ENCODE measurements around the gene ARHGAP35.
"Not testable (repeated sequence)": the region's sequence is repeated elsewhere in the genome, so short reads cannot be mapped to it uniquely, and the experiment has no call there.

Gene ARHGAP35

DNA sequence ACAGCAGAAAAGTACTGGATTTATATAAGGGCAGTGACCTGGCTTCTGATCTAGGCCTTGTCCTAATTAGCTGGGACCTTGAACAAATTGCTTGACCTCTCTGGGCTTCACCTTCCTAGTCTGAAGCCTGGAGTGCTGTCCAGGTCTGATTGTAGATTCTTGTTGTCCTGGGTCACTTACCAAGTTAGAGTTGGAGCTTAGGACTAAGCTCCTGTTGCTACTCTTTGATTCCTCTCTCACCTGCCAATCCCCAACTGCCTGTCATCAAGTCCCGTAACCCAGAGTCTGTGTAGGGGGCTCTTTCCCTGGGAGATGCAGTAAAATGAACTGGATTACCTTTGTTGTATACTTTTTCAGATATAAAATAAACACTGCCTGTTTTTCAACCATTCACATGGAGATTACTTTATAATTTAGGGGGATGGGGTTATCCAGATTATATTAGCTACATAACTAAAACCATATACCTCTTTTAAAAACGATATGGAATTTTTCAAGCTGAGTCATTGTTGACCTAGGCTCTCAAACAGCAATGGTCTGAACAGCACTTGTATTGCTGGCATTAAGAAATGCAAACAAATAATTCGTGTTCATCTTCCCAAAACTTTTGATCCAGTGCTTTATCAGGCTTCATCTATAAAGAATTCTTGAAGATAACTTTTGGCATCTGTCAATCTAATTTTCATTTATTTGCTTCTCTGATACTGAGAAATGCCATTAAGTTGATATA, 5.8 kb downstream of the ARHGAP35 start:
- in situ Hi-C loops (cut with HindIII; ENCODE audit: low sequenced_read_pairs) = no loop called here

DNA sequence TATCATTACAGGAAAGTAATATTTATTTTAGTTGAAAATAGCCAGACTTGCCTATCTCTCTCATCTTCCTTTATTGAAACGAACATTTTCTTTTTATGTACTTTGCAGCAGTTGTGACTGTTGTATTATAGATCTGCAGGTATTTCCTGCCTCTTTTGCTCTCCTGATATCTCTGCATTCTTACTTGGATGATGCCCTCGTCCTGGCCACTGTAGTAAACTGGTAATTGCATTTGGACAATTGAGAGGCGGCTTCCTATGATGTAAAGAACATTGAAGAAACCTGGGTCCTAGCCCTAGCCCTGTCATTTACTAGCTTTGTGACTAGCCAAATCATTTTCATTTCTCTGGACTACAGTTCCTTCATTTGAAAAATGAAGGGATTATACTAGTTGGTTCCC, 6.4 kb downstream of the ARHGAP35 start:
- in situ Hi-C loops (cut with HindIII; ENCODE audit: low sequenced_read_pairs) = no loop called here

DNA sequence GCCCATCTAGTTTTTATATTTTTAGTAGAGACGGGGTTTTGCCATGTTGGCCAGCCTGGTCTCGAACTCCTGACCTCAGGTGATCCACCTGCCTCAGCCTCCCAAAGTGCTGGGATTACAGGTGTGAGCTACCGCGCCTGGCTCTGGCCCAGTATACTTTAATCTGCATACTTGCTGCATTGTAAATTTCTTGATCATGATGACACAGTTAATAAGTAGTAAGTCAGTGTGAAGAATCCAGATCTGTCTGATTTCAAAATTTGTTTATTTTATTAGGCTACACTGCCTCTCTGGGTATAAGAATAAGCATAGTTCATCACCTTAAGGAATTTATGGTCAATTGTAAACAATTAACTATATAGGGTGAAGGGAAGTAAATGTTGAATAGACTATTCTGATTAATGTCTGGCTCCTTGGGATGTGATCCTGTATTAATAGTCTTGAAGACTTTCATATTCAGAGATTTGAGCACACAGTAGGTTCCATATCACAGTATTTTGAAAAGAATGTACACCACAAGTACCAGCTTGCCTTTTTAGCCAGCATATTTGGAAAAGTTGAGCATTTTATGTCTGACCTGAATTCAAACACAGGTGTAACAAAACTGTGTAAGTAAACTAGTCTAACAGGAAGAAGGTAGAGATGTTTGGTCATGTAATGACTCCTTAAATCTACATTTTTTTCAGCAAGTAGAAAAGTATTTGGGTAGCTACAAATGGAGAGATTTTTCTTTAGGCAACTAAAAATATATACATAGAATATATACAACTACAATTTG, 7.4 kb downstream of the ARHGAP35 start:
- in situ Hi-C loops (cut with HindIII; ENCODE audit: low sequenced_read_pairs) = no loop called here

DNA sequence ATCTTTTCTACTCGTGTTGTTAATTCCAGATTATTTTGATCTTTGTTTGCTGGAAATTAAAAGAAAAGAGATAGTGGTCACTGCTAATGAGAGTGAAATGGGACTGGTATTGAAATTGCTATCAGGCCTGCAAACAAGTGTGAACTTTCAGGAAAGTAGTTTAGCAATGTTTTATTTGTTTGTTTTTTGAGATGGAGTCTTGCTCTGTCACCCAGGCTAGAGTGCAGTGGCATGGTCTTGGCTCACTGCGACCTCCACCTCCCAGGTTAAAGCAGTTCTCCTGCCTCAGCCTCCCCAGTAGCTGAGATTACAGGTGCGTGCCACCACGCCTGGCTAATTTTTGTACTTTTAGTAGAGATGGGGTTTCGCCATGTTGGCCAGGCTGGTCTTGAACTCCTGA, 10.4 kb downstream of the ARHGAP35 start:
- in situ Hi-C loops (cut with HindIII; ENCODE audit: low sequenced_read_pairs) = not testable (repeated sequence)

DNA sequence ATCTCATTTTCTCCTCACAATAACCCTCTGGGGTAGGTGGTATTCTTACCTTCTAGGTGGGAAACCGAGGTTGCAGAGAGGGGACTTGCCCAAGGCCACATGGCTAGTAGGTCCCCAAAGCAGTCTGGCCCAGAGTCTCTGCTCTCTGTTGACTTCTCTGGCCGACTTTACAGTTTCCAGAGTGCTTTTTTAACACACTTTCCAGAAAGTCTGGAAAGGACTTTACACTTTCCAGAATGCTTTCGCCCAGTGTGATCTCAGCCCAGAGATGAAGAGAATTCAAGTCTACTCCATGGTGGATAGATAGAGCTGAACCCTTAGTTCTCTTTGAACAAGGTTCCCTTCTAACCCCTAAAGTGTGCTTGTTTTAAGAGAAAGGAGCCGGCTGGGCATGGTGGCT, 12.2 kb downstream of the ARHGAP35 start:
- in situ Hi-C loops (cut with HindIII; ENCODE audit: low sequenced_read_pairs) = no loop called here

DNA sequence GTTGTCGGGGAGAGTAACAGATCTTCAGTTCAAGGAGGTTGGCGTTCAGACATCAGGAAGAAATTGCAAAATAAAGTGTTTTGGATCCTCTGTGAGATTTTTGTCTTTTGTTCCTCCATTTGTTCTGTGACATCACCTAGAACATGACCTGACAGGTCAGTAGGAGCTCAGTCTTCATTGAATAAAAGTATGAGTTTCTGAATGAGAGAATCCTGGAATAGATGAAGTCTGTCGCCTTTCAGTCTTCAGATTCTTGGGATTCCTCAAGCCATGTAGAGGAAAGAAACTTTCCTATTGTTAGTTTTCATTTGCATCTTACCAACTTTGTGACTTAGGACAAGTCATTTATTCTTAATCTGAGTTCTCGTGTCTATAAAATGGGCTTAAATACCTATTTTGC, 14.4 kb downstream of the ARHGAP35 start:
- in situ Hi-C loops (cut with HindIII; ENCODE audit: low sequenced_read_pairs) = no loop called here

DNA sequence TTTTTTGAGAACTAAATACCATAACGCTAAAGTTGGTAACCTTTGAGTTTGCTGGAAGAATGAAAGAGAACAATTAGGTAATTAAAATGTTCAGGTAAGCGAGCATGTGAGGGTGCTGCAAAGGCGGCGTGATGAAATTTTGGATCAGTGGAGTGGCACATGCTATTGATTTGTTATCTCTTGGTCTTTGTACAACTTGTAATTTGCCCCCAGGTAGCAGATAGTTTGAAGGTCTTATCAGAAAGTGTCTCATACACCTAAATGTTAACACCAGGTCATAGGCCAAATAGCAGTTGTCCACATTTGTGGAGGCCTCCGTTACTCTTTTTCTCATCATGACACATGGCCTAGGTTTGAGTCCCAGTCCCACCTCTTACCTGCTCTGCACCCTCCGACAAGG, 14.9 kb downstream of the ARHGAP35 start:
- in situ Hi-C loops (cut with HindIII; ENCODE audit: low sequenced_read_pairs) = no loop called here

DNA sequence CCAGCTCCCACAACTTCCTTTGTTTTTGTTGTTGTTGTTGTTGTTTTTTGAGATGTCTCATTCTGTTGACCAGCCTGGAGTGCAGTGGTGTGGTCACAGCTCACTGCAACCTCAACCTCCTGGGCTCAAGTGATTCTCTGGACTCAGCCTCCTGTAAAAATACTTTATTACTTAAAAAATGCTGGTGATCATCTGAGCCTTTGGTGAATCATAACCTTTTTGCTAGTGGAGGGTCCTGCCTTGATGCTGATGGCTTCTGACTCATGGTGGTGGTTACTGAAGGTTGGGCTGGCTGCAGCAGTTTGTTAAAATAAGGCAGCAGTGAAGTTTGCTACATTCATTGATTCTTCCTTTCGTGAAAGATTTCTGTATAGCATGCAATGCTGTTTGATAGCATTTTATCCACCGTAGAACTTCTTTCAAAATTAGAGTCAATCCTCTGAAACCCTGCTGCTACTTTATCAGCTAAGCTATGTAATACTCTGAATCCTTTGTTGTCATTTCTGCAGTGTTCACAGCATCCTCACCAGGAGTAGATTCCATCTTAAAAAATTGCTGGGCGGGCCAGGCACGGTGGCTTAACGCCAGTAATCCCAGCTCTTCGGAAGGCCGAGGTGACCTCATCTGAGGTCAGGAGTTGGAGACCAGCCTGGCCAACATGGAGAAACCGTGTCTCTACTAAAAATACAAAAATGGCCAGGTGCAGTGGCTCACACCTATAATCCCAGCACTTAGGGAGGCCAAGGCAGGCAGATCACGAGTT, 18.0 kb downstream of the ARHGAP35 start:
- in situ Hi-C loops (cut with HindIII; ENCODE audit: low sequenced_read_pairs) = no loop called here

DNA sequence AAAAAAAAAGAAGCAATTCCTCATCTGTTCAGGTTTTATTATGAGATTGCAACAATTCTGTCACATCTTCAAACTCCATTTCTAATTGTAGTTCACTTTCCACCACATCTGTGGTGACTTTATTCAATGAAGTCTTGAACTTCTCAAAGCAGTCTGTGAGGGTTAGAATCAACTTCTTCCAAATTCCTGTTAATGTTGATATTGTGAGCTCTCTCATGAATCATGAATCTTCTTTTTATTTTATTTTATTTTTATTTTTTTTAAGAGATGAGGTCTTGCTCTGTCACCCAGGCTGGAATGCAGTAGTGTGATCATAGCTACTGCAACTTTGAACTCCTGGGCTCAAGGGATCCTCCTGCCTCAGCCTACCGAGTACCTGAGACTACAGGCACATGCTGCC, 19.6 kb downstream of the ARHGAP35 start:
- in situ Hi-C loops (cut with HindIII; ENCODE audit: low sequenced_read_pairs) = no loop called here

DNA sequence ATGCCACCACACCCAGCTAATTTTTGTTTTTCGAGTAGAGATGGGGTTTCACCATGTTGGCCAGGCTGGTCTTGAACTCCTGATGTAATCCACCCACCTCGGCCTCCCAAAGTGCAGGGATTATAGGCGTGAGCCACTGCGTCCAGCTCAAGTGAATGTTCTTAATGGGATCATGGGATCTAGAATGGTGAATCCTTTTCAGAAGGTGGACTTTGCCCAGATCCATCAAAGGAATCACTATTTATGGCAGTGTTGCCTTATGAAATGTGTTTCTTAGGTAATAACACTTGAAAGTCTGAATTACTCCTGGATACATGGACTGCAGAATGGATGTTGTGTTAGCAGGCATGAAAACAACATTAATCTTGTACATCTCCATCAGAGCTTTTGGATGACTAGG, 20.3 kb downstream of the ARHGAP35 start:
- in situ Hi-C loops (cut with HindIII; ENCODE audit: low sequenced_read_pairs) = no loop called here

DNA sequence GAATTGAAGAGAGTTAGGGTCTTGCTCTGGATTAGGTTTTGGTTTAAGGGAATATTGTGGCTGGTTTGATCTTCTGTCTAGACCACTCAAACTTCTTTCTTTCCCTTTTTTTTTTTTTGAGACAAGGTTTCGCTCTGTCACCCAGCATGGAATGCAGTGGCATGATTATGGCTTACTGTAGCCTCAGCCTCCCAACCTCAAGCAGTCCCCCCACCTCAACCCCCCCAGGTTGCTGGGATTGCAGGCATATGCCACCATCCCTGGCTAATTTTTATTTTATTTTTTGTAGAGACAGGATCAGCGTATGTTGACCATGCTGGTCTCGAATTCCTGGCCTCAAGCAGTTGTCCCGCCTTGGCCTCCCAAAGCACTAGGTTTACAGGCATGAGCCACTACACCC, 21.2 kb downstream of the ARHGAP35 start:
- in situ Hi-C loops (cut with HindIII; ENCODE audit: low sequenced_read_pairs) = no loop called here

DNA sequence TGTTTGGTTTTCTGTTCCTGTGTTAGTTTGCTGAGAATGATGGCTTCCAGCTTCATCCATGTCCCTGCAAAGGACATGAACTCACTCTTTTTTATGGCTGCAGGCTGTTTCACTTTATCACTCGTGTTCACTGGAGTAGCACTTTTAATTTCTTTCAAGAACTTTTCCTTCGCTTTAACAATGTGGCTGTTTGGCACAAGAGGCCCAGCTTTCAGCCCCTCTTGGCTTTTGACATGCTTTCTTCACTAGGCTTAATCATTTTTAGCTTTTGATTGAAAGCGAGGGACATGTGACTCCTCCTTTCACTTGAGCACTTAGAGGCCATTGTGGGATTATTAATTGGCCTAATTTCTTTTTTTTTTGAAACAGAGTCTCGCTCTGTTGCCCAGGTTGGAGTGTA, 22.0 kb downstream of the ARHGAP35 start:
- in situ Hi-C loops (cut with HindIII; ENCODE audit: low sequenced_read_pairs) = not testable (repeated sequence)

DNA sequence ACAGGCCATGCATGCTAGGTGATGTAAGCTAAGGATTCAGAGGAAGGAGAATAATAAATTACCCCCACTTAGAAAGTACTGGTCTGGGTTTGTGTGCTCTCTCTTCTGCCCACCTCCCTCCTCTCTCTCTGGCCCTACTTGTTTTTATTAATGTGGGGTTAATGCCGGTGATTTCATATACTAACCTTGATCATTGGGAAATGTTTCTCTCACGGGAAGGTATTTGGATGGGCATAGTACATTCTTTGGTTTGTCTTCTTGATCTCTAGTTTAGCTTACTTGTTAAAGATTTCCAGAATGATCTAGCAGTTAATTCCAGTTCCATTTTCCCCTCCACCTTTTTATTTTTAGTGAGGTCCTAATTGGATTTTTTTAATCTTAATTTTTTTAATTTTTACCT, 24.6 kb downstream of the ARHGAP35 start:
- in situ Hi-C loops (cut with HindIII; ENCODE audit: low sequenced_read_pairs) = no loop called here

DNA sequence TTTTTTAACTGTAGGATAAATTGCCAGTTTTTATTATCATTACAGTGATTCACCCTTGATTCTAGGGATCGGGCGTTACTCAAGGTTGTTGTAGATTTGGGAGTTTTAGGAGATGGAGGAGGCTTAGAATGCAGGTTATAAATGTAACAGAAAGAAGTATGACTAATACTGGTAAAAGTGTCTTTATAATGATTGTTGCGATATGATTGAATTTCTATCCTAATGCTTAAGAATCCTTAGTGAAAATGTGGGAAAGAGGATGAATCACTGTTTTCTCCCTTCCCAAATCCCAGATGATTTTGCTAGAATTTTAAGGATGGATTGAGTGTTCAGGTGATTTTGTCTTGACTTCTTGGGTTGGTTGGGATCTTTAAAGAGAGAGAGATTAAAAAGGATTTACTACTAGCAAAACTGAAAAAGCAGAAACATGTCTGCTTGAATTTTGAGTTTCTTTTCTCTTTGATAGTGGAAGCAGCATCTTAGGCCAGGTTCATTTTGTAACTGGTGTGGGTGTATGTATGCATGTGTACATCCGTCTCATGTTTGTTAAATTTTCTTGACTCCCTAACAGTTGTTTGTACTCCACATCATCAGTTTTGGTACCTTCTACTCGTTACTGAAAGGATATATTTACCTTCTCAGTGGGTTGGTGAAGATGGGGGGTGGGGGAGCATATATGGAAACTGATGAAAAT, 25.9 kb downstream of the ARHGAP35 start:
- in situ Hi-C loops (cut with HindIII; ENCODE audit: low sequenced_read_pairs) = no loop called here

DNA sequence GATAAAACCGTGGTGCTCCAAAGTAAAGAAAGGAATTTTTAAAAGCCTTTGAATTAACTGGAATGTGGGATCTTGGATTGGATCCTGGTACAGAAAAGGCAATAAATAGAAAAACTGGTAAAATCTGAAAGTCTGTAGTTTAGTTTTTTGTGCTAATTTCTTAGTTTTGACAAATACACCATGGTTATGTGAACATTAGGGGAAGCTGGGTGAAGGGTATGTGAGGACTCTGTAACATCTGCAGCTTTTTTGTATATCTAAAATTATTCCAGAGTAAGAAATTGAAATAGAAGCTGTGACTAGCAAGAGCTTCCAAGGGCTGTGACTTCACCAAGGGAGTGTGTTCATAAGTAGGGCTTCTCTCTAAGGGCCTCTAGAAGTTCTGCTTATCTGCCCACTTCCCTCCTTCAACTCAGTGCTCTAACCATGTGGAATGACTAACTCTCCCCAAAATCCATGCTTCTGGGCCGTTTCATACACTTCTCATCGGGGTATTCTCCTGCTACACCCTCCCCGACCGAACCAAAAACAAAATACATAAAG, 26.5 kb downstream of the ARHGAP35 start:
- in situ Hi-C loops (cut with HindIII; ENCODE audit: low sequenced_read_pairs) = no loop called here

DNA sequence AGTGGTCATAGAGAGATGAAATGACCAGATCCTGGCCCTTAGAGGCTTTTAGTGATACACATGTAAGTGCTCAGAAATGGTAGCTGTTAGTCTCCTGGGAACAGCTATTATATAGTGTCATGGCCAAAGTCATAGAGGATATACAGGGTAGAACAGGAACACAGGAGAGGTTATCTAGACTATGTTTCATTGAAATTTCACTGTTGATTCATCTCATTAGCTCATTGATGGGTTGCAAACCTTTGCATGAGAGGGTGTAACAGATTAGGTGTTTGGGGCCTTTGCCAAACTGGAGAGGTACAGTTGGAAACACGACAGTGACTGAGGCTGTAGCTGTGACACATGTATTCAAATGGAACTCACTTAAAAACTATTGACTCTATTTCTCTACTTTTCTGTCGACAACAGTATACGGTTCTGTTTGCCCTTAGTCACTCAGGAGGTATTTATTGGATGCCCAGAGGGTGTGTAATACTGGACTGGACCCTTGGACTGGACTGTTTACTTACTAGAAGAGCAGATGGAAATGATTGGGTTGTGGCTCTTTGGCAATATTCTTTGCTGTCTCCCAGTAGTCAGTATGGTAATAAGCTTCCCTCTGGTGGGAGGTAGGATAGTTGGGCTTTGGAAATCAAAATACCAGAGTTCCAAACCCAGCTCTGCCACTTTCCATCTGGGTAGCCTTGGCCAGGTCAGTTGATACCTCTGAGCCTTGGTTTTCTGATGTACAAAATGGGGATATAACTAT, 29.8 kb downstream of the ARHGAP35 start:
- in situ Hi-C loops (cut with HindIII; ENCODE audit: low sequenced_read_pairs) = no loop called here

DNA sequence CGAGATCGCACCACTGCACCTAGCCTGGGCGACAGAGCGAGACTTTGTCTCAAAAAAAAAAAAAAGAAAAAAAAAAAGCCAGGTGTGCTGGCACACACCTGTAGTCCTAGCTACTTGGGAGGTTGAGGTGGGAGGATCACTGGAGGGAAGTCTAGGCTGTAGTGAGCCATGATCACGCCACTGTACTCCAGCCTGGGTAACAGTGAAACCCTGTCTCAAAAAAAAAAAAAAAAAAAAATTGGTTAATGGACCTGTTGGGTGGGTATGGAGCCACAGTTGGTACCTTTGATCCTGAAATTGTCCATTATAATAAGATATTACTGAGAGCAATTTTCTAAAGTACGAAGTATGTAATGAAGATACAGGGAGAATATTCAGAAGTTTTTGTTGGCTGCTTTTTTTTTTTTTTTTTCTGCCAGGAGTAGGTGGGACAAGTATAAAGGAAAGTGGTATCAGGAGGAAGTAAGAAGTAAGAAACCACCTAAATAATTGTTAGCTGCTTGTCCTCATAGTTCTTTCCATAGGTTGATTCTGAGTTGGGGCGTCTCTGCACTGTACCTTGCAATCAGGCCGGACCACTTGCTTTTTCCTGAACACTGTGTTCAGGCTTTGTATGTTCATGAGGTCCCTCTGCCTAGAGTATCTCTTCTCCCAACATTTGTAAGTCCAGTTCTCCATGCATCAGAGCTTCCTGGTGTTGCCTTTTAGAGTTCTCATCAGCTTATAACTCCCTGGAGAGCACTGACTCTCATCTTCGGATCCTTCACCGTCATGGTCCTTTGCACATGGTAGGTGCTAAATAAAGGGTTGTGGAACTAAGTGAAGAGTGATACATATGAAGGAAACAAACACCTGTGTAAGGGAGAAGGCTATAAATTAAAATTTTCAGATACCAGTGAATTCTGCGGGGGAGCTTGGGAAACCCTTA, 31.7 kb downstream of the ARHGAP35 start:
- in situ Hi-C loops (cut with HindIII; ENCODE audit: low sequenced_read_pairs) = no loop called here

DNA sequence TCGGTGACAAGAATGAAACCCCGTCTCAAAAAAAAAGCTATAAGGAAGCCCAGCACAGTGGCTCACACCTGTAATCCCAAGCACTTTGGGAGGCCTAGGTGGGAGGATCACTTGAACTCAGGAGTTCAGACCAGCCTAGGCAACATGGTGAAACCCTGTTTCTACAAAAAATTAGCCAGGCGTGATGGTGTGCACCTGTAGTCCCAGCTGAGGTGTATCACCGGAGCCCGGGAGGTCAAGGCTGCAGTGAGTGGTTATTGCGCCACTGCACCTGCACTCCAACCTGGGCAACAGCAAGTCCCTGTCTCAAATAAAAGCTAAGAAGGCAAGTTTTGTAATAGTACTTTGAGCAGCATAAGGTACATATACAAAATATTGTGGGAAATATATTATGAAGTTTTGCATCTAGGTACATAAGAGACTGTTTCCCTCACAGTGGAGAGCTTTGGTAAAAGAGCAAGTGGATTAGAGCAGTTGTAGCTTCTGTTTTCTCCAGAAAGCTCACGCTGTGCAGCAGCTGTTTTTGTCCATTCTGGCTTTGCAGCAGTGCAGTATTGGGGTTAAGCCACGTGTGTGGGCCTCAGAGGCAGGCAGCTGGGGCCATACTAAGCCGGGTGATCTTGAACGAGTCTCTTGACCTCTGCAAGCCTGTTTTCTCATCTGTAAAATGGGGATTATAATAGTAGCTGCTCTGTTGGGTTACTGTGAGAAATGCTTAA, 35.4 kb downstream of the ARHGAP35 start:
- in situ Hi-C loops (cut with HindIII; ENCODE audit: low sequenced_read_pairs) = no loop called here

DNA sequence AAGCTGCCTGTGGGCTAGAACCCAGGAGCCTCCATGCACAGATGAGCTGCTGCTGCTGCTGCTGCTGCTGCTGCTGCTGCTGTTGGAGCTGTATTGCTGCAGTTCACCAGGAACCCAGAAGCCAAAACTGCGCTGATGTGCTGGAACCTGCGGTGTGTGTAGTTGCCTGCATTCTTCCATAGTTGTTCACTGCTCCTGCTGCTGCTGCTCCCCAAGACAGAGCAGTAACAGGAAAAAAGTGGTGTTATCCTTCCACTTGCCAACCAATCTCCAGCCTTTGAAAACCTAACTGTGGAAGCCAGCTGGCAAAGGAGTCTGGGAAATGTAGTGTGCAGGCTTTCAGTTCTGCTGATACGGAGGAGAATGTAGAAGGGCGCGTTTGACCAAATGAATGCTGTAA, 37.9 kb downstream of the ARHGAP35 start:
- in situ Hi-C loops (cut with HindIII; ENCODE audit: low sequenced_read_pairs) = no loop called here
